Activated T-helper 1 cell treated with anti-CD3 and anti-CD28 coated beads, Interleukin-12 subunit alpha, Interleukin-12 subunit beta, Interleukin-2, Interleukin-4 antibody, amounts not matched to agents 30 ng/mL and 10 ng/mL and 1 ng/mL, durations not matched to agents 14 hours and 24 hours and 36 hours (primary cell): Measurements from ENCODE around the gene GADD45B. TPM values are rescaled to one million over a fixed set of nuclear protein-coding genes. Genes with fewer than 3 reads are reported as not detected.

Experiments
- DNase-seq: peaks from one replicate; pipeline ENCODE4 v3.0.0; 2021; ENCODE audit warnings: low spot score
- H3K27ac Mint-ChIP-seq: one replicate; pipeline ENCODE4 v1.8.0; 2021; ENCODE audit warnings: mild to moderate bottlenecking, mixed read lengths
- H3K27me3 Mint-ChIP-seq: one replicate; pipeline ENCODE4 v1.8.0; 2022; ENCODE audit warnings: mild to moderate bottlenecking, moderate library complexity, mixed read lengths; ENCODE audit not compliant: insufficient read depth
- H3K36me3 Mint-ChIP-seq: one replicate; pipeline ENCODE4 v1.8.0; 2021; ENCODE audit warnings: low read depth, mixed read lengths
- H3K4me1 Mint-ChIP-seq: one replicate; pipeline ENCODE4 v1.8.0; 2021; ENCODE audit warnings: low read depth, mixed read lengths
- H3K4me3 Mint-ChIP-seq: one replicate; pipeline ENCODE4 v1.8.0; 2021; ENCODE audit warnings: mild to moderate bottlenecking, moderate library complexity, mixed read lengths
- H3K9me3 Mint-ChIP-seq: one replicate; pipeline ENCODE4 v1.8.0; 2021; ENCODE audit warnings: mixed read lengths
- intact Hi-C: fragments of 100-400 bp; cut with micrococcal nuclease; formaldehyde crosslinking; loops from one replicate; pipeline ENCODE4 v1.15.1; 2024
- total RNA-seq: library from RNA; stranded (reverse); gene quantifications from 2 replicates; pipeline ENCODE4 v1.2.3, GENCODE V29; 2022

GADD45B gene
- total RNA-seq, 1 donor from 2014 or later, result 129 TPM

- Mint-ChIP-seq H3K4me3 (no peak overlapping the region), H3K27me3 (peaks cover 5% of the 10 kb centered on the region), H3K27ac (no peak overlapping the region), H3K4me1 (no peaks in the 10 kb centered on the region), H3K9me3 (no peaks in the 10 kb centered on the region), H3K36me3 (no peaks in the 10 kb centered on the region)
- intact Hi-C loops, result no loop called here
- no peak for DNase-seq
These were observed 49.2 kb downstream of the GADD45B start for GRCh38 chr19:2524840-2525723.

DNA sequence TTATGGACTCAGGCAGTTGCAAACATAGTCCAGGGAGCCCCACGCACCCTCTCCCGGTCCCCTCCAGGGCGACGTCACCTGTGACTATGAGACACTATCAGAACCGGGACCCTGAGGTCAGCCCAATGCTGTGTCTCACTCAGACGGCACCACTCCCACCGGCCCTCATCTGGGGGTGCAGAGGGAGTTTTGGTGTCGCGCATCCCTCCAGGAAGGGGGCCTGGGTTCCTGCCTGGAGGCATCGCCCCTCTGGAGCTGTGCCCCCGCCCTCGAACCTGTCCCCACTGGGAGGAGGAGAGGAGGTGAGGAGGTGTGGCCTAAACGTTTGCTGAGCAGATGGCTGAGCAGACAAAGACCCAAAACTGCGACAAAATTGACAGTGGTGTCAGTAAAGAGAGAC is 51.2 kb downstream of the GADD45B start:
- intact Hi-C loops, result no loop called here
- Mint-ChIP-seq H3K36me3 (no peaks in the 10 kb centered on the region), H3K4me3 (no peak overlapping the region), H3K27me3 (peaks cover 3% of the 10 kb centered on the region), H3K9me3 (no peaks in the 10 kb centered on the region), H3K27ac (no peak overlapping the region), H3K4me1 (no peaks in the 10 kb centered on the region)
- no peak for DNase-seq

GRCh38 chr19:2527686-2528085 is 51.8 kb downstream of the GADD45B start:
- DNase-seq, result no peak
- no peak overlapping the region for H3K4me3 Mint-ChIP-seq
- no peak overlapping the region for H3K27ac Mint-ChIP-seq
- peaks cover 3% of the 10 kb centered on the region for H3K4me1 Mint-ChIP-seq
- H3K27me3 Mint-ChIP-seq, result peaks cover 3% of the 10 kb centered on the region
- no peaks in the 10 kb centered on the region for H3K9me3 Mint-ChIP-seq
- intact Hi-C loops, result no loop called here
- no peaks in the 10 kb centered on the region for H3K36me3 Mint-ChIP-seq

Other genes with a start within 250 kb of the GADD45B start
- gene PLEKHJ1, start 239.8 kb upstream of the GADD45B start, total RNA-seq, result 67.5 and 68.2 TPM in 2 replicates
- 153 and 169 TPM in 2 replicates for gene SF3A2, start 239.3 kb upstream of the GADD45B start, total RNA-seq
- 2.2 and 4.5 TPM in 2 replicates for gene AMH, start 226.8 kb upstream of the GADD45B start, total RNA-seq
- 0.34 TPM in 1 of 2 replicates, not detected in the other for gene JSRP1, start 219.7 kb upstream of the GADD45B start, total RNA-seq
- gene PEAK3, start 194.0 kb upstream of the GADD45B start, total RNA-seq, result 0.07 and 0.16 TPM in 2 replicates
- gene LINGO3, start 168.0 kb upstream of the GADD45B start, total RNA-seq, result 0.18 and 0.24 TPM in 2 replicates
- 180 and 193 TPM in 2 replicates for gene LSM7, start 147.5 kb upstream of the GADD45B start, total RNA-seq
- gene SPPL2B, start 147.4 kb upstream of the GADD45B start, total RNA-seq, result 71.2 and 71.4 TPM in 2 replicates
- gene TMPRSS9, start 115.9 kb upstream of the GADD45B start, total RNA-seq, result not detected in 2 replicates
- gene TIMM13, start 48.5 kb upstream of the GADD45B start, total RNA-seq, result 178 and 185 TPM in 2 replicates
- gene LMNB2, start 19.2 kb upstream of the GADD45B start, total RNA-seq, result 109 and 116 TPM in 2 replicates
- gene GNG7, start 226.6 kb downstream of the GADD45B start, total RNA-seq, result 0.07 and 0.13 TPM in 2 replicates
- gene DIRAS1, start 245.2 kb downstream of the GADD45B start, total RNA-seq, result 0.05 TPM in 1 of 2 replicates, not detected in the other